ENCODE data around the gene SLC34A3.

- TF ChIP-seq CTCF (IDR thresholded peaks at IDR 0.05; ENCODE audit: low read depth, low read length) (no peak), EZH2phosphoT487 (IDR thresholded peaks at IDR 0.05; ENCODE audit: low read depth) (no peak)
These were observed 805 bp downstream of the SLC34A3 start for GRCh38 chr9:137231372-137232039.

All from OCI-LY3 (cell line).